Nucleus accumbens (tissue), 56 donors: ENCODE data around the gene SDC1.

Experiments
- DNase-seq, 56 donors: peaks; one replicate each; lab custom pipeline; 2025; lab: John Stamatoyannopoulos, UW

Gene SDC1

DNA sequence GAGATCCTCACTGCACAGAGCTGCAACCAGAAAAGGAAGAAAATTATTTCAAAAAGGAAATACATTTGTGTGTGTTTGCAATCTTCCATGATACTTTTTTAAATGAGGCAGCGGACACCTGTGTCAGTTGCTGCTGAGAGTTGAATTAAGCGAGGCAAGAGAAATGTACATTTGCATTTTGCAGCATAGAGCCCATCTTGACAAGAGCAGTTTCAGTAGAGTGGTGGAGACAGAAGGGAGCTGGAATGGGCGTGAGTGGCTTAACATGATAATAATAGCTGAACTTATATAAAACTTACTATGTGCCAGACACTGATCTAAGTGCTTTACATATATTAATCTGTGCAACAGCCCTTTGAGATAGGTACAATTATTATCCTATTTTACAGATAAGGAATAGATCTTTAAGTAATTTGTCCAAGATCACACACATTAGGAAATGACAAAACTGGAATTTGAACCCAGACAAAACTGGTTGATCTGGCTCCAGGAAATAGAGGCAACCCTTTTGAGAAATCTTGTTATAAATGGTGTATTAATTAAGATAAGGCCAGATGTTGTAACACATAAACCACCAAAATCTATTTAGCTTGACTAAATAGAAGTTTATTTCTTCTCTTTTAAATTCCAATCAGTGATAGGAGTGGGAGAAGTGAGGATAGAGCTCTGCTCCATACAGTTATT is 68.7 kb downstream of the SDC1 start:
- DNase-seq: no peak

DNA sequence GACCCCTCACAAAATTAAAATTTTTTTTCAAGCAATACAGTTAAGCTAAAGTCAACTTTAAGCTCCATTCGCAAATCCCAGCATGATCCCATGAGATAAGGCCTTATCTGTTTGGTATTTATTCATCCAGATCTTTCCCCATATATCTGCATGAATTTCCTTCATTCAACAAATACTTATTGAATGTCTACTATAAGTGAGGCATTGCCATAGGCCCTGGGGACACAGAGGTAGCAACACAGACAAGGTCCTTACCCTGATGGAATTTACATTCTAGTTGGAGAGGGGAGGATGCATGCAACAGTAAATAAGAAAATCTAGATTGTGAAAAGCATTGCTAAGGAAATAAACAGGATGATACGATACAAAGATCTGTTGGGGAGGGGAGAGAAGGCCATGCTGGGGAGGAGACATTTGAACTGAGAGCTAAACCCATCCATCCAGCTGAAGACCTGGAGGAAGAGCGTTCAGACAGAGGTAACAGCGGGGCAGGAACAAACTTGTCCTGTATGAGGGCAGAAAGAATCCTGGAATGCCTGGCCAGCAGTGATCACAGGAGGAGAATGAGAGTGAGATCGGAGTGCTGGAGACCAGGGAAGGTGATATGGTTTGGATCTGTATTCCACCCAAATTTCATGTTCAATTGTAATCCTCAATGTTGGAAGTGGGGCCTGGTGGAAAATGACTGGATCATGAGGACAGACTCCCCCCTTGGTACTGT is 71.6 kb downstream of the SDC1 start:
- DNase-seq: no peak

DNA sequence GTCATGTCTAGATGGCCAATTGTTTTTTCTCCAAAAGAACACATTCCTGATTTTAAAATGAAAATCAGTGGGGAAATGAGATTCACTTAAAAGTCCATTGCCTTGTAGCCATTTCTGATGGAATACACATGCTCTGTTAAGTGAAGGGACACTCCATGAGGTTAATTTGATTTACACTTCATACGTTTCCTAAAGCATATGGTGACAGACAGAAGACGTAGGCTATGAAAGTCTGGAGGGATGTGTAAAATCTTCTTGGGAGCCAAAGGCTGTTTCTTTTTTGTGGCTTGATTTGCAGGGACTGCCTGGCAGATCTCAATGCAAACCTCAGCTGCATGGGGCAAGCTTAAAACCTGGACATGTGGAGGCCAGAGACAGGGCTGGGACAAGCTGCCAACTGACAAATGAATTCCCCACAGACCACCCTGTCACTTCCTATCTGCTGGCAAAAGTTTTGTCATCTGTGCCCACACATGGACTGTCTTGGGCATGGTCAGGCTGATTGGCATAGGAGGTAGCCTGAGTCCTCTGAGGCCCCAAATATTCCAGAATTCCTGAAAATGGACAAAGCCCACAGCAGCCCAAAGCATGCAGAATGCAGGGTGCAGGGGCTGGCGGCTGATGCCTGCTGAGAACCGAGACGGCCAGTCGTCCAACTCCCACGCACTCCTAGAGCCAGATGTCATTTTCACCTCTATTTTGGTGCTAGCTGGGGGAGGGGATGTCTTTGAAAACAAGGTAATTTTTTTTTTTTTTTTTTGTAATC is 73.9 kb downstream of the SDC1 start:
- DNase-seq: no peak
